GM19438 (cell line): ENCODE results near the gene ELOVL2.

ENCODE experiments used
- ATAC-seq: cut with Tn5 transposase; IDR thresholded peaks from one replicate; pipeline ENCODE4 v1.9.1; 2021; ENCODE audit warnings: low read depth; ENCODE audit not compliant: unreplicated experiment

The ELOVL2 gene

DNA sequence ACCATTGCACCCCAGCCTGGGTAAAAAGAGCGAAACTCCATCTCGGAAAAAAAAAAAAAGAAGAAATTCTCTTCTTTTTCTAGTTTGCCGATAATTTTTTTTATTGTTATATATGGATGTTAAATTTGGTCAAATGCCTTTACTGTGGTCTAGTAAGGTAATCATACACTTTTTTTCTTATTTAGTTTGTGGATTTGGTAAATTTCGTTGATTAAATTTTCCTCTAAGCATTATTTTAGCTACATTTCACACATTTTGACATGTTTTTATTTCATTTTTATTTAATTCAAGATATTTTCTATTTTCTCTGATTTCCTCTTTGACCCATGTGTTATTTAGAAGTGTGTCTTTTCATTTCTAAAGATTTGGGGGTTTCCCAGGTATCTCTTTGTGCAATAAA is 18.0 kb upstream of the ELOVL2 start:
- no peak for ATAC-seq

DNA sequence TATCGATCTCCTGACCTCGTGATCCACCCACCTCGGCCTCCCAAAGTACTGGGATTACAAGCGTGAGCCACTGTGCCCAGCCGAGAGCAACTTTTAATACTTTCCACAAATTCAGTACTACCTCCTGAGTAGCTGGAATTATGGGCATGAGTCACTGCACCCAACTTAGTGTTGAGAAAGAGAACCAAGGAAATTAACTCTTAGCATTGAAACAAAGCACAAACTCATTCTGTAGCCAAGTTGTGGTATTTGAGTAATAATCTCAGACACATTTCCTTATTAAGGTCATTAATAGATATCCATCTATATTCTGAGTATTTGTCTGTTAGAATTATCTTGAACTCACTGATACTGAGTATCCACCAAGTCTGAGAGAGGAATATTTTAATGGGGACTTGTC is 14.3 kb upstream of the ELOVL2 start:
- no peak for ATAC-seq

DNA sequence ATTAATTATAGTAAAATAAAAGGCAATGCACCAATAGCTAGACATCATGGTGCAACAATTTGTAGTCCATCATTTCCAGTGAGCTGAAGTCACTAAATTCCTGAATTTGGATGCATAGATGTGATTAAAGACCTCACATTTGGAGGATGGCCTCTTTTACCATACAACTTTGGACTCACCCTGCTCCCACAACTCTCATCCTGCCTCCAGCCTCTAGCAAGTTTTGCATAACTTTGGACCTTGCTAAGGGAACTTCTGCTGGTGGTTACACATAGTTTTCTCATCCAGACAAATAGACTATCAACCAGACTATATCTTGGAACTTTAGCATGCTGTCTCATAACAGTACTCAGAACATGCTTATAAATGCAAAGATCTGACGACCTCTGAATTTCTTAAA is 12.8 kb upstream of the ELOVL2 start:
- ATAC-seq, result no peak

DNA sequence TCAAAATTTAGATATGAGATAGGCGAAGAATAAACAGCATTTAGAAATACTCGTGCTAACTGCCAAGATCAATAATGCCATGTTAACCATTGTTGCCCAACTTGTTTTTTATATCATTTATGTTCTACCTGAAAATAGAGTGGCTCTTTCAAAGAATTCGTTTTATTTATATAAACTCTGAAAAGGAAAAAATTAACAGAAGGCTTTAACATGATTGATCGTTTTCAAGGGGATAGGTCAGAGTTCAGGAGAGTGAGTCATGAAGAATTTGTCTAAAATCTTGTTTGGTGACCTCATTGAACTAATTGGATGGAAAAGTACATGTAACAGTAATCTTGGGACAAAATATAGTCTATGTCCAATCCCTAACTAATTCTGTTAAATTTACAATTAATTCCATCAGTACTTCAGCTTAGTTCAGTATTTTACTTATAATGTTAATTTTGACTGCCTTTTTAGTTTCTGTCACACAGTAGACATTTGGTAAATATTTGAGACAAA is 11.1 kb upstream of the ELOVL2 start:
- no peak for ATAC-seq

DNA sequence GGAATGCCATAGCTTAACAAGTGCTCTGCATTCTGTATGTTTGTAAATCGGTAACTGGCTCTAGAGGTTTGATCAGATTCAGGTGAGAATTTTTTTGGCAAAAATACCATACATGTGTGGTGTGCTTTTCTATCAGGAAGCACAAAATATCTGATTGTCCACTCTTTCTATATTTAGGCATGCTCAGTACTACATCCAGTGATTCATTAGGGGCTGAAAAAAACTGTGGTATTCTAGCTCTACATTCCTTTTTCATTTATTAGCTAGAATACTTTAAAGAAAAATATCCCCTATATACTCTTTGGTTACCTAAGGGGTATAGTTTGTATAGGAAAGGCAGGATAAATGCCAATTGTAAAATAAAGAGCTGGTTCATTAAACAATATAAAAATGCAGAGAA is 10.6 kb upstream of the ELOVL2 start:
- ATAC-seq, result no peak

DNA sequence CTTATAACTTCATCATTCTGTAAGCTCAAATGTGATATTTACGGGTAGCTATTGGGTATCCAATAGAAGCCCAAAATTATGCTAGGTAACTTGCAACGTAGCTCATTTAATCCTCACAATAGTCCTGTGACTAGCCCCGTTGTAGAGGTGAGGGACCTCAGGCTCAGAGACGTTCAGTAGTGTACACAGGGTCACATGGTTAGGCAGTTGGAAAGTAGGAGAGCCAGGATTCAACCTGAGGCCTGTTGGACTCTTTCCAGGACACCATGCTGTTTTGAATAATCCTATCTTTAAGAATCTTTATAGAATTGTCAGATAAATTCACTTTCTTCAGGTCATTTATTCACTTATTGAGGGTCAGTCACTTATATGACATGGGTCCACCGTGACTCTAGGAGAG is 9.2 kb upstream of the ELOVL2 start:
- ATAC-seq, result no peak

DNA sequence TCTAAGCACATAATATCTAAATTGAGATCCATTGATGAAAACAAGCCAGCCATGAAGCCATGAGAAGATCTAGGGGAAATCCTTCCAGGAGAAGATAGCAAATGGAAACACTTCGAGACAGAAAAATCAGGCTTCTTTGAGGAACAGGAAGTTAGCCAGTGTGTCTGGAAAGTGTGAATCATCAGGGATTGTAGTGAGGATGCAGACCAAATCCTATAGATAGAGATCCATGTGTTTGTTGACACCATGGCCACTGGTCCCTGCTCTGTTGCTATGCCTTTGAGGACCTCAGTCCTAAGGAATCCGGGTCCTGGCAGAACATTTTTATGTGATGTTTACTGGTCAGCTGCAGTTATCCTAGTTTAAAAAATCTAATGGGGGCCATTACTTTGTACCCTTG is 6.6 kb upstream of the ELOVL2 start:
- ATAC-seq, result no peak

DNA sequence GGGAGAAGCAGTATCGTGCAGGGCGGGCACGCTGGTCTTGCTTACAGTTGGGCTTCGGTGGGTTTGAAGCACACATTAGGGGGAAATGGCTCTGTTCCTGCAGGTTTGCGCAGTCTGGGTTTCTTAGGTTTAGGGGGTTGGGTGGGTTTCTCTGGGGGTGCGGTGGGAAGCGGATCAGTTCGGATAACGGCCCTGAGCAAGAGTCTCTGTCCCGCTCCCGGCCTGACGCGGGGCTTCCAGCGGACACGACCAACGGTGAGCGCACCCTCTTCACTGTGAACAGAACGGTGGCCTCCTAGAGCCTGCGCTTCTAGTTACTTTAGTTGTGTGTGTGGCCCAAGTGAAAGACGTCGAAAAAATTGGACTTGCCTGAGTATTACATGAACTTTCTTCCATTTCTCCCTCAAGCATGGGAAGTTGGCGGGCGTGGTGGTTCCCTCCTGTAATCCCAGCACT is 635 bp upstream of the ELOVL2 start:
- ATAC-seq, result no peak

DNA sequence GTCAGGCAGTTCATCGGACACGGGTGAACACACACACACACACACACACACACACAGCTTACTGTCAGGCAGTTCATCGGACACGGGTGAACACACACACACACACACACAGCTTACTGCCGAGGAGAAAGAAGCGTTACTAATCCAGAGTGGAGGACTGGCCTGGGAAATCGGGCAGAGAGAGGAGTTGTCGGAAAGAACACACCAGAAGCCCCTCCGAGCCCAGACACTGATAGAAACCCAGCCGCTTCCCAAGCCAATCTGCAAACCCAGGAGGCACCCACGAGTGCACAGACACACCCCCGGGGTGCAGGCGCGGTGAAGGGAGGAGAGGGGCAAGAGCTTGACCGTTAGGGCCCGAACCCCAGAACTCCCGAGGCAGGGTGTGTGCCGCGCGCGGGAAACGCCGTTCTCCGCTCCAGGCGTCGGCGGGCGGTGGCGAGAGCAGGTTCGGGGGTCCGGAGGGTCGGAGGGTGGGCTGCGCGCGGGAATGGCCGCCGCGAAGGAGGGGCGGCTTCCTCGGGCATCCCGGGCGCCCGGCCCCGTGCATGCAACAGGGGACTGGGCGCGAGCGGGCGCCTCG is 636 bp downstream of the ELOVL2 start:
- ATAC-seq, result no peak

DNA sequence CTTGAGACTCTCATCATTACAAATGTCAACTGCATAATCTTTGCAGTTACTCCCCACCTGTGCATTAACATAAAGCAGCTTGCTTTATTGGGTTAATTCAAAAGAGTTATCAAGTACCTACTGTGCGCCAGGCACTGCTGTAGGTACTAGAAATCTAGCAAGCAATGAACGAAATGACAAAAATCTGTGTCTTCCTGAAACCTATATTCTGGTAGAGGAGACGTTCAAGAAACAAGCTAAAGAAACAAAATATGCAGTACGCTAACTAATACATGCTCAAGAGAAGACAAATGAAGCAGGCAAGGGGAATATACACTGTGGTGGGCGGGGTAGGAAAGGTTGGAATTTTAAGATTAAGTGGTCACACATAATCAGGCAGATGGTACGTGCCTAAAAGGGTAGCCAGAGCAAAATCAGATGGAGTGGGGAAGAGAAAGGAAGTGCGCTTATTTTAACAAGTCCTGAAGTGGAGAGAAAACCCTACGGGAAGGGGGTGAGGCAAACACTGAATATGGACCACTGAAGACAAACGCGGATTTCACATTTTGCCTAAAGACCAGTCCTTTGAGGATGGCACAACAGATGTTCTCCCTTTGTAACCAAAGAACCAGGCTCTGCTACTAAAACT is 1.2 kb downstream of the ELOVL2 start:
- no peak for ATAC-seq

DNA sequence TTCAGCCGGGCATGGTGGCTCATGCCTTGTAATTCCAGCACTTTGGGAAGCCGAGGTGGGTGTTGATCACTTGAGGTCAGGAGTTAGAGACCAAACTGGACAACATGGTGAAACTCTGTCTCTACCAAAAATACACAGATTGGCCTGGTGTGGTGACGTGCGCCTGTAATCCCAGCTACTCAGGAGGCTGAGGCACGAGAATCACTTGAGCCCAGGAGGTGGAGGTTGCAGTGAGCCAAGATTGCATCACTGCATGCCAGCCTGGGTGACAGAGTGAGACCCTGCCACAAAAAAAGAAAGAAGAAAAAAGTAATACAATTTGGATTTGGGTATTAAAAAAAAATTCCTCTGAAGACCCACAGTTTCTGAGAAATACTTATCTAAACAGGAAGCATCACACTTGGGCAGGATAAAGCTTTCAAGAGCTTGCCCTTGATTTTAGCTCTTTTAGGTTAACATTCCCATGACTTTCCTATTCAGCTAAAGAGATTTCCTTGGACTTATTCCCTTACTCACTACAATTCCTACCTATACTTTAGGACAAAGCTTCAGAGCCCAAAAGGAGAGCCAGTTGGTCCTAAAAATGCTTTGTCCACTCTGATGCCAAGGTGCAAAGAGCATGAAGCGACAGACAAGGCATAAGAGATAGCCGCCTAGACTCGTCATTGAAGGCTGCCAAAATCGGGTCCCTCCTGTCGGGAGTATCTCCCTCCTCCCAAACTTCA is 1.9 kb downstream of the ELOVL2 start:
- no peak for ATAC-seq

DNA sequence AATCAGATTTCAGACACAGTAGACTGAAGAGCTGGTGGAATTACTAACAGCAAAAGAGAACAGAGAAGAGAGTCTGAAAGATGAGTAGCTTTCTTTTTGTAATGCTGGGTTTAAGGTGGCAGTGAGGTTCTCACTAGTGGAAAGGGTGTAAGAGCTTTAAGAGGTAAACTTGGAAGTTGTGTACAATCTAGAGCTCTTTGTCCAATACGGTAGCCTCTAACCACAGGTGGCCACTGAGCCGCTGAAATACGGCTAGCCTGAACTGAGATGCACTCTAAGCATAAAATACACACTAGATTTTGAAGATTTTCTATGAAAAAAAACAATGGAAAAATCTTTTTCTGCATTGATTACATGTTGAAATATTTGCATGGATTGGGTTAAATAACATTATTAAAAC is 4.0 kb downstream of the ELOVL2 start:
- ATAC-seq, result no peak

DNA sequence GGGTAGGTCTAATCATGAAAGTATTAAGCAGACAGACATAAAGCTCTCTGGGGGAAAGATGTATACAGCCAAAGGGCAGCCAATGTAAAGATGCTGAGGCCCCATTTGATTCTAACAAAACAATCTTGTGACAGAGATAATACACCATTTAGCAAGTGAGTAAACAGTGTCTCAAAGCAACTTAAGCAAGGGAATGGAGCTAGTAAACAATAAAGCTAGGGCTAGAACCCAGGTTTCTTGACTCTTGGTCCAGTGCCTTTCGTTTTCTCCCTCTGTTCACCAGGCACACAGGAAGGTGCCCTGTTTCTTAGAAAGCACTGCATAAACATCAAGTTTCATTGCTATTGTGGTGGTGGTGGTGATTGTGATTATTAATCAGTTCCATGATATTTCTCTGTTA is 5.1 kb downstream of the ELOVL2 start:
- ATAC-seq, result no peak

DNA sequence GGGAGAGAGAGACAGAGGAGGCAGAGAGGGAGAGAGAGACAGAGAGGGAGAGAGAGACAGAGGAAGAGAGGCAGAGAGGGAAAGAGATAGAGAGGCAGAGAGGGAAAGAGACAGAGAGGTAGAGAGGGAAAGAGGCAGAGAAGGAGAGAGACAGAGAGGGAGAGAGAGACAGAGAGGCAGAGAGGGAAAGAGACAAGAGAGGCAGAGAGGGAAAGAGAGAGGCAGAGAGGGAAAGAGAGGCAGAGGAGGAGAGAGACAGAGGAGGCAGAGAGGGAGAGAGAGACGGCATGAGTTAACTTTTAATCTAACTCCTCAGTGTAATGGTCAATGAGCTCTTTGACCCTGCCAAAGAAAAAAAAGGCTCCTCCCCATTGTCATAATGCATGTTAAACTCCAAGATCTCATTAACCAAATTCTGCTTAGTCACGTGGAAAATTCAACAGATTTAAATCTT is 7.1 kb downstream of the ELOVL2 start:
- no peak for ATAC-seq

DNA sequence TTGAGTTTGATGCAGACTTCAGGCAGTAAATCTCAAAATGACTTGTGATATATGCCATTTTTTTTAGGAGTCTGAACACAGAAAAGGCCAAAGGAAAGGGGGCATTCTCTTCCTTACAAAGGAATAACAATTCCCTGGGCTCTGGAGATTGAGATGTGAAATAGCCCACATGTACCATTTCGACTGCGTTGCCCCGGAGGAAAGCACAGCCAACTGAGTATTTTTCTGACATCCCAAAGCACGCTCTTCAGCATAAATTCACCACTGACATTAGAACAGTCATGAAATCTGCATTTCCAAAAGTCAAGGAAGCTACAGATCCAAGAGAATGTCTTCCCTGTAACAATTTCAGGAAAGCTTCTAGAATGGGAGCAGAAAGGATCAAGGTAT is 7.8 kb downstream of the ELOVL2 start:
- no peak for ATAC-seq

DNA sequence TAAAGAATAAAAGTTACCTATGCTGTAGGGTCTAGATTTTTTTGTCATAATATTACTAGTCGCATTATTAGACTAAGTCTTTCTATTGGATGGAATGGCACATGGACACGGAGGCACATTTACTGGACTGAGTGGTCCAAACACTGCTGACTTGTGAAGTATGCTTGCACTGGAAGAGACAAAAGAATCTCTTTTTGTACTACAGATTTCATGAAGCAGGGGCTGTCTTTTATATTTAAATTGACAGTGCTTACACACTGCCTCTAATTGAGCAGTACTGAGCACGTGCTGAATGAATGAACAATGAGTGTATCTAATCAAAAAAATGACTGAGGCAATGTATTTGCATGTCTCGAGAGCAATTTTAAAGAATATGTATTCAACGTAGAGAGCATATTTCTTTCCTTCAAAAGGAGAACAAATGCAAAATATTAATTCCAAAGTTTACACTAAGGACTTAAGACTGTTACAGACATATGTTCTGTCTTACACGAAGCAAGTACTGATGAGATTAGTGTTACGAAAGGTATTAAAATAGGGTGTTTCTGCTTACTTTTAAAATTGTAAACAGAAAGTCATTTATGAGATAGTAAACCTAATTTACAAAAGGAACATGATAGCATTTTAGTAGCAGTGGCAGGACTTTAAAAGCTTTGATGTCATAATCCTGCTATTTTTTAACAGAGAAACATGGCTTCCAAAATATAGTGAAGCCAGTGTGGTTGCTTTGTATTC is 8.3 kb downstream of the ELOVL2 start:
- ATAC-seq, result no peak

DNA sequence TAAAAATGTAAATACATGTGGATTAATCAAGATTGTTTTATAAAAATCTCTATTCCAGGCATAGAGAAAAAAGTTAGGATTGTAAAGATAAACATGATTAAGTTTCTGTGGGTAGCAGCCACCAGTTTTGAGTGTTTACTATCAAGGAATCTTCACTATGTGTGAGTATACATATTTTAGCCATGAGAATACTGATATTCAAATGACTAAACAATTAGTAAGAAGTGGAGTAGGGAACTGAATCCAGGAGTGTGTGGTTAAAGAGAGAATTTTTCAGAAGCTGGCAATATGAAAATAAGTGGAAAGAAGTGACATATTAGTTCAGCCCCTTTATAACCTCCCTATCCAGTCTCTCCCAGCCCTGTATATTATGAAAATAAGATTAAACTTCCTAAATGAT is 10.3 kb downstream of the ELOVL2 start:
- no peak for ATAC-seq

DNA sequence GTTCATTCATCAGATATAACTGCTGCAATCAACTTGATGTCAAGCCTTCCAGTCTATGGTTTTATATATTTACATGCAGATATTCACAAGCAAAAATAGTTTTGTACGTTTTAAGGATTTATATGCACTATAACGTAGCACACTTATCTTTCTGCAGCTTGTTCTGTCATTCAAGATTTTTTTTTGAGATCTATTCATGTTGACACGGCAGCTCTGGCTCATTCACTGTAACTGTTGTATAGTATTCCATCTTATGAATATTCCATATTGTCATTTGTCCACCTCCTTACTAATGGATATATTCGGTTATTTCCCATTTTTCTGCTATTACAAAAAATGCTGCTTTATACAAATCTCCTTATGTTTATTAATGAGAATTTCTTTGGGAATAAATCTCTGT is 13.2 kb downstream of the ELOVL2 start:
- no peak for ATAC-seq

DNA sequence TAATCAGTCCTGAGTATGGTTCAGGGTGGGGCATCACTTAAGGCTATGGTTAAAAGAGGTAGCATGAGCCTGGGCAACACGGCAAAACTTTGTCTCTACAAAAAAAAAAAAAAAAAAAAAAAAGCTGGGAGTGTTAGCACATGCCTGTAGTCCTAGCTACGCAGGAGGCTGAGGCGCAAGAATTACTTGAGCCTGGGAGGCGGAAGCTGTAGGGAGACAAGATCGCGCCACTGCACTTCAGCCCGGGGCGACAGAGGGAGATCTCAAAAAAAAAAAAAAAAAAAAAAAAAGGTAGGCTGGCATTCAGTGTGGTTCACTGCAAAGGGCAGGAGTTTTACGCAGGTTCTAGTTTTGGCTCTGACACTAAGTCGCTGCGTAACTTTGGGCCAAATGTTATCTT is 15.1 kb downstream of the ELOVL2 start:
- ATAC-seq, result no peak

DNA sequence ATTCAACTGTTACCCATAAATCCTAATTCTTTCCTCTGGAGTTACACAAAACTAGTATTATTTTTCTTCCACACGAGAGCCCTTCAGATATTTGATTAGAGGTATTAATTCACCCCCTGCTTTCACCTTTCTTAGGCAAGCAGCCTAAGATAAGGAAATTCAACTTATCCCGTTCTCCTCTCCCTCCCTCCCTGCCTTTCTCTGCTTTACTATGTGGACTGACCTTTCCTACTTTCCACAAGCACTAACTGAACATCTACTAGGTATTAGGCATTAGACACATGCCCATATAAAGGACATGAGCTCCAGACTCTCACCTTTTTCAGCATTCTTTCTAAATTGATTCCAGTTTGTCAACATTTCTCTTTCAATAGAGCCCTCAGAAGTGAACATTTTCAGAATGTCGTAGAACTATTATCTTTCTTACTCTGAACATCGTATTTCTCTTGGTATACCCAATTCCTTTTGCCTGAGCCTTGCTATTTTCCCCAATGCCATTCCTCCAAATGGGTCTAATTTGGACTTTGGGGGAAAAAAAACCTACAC is 16.5 kb downstream of the ELOVL2 start:
- ATAC-seq, result no peak
